GM23248 (cell line): ENCODE results near the gene APOM.

Experiments
- EZH2 ChIP-seq: fragments of 200-600 bp; sonication (generic); IDR thresholded peaks from 2 replicates; pipeline ENCODE4 v1.6.1; 2018; ENCODE audit warnings: antibody characterized with exemption, mild to moderate bottlenecking; ENCODE audit not compliant: insufficient read depth, poor library complexity, severe bottlenecking
- EZH2phosphoT487 ChIP-seq: fragments of 200-600 bp; sonication (generic); IDR thresholded peaks from 2 replicates; pipeline ENCODE4 v1.6.1; 2018; ENCODE audit warnings: antibody characterized with exemption, moderate library complexity, mild to moderate bottlenecking, low read depth; ENCODE audit not compliant: insufficient read depth

DNA sequence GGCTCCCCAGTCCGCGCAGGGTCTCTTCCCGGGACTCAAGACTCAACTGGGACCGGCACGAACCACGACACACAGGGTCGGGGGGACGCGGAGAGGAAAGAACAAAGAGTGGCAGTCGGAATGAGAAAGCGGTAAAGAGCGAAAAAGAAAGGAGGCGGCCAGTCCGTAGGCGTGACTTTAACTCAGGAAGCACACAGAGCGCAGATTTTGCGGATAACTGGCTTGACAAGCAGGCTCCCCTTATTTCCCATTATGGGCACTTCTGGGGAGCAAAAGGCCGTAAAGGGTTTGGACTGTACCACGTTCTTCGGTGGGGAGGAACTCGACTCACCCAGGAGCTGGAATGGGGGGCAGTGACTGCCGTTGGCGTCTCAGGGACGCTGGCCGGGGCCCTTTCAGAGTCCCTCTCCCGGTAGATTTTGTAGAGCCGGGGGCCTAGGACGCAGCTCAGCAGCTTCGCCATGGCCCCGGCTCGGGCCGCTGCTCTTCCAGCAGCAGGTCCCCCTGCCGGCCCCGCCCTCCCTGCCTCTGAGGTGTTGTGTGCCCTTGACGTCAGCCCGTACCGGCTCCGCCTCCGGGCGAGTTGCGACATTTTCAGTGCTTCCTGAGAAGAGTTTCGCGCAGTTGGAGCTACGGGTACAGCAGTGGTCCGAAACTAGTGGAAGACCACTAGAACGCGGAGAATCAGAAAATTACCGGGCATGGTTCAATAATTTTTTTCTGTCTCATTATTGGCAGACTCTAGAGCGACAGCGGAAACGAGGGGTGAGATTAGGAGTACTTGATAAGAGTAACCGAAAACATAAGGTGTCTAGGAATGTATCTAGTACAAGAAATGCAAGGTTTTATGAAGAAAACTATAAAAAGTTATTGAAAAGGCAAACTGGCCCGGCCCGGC, 47.4 kb downstream of the APOM start, which contains the start of gene ABHD16A:
- TF ChIP-seq EZH2 (no peak), EZH2phosphoT487 (no peak)
